Activated gamma-delta T cell treated with anti-CD3 and anti-CD28 coated beads, Interleukin-2, amount 50 U/mL, for 16 hours (primary cell): ENCODE measurements around the gene DIP2A.
"Not testable (repeated sequence)": the region's sequence is repeated elsewhere in the genome, so short reads cannot be mapped to it uniquely, and the experiment has no call there.

Experiments
- DNase-seq: peaks from one replicate; pipeline ENCODE4 v3.0.0-alpha.2; 2020; ENCODE audit warnings: low read depth

DIP2A gene

GRCh38 chr21:46557919-46558392 is 99.3 kb downstream of the DIP2A start:
- no peak for DNase-seq

- peak; percentile 58 for DNase-seq
Observed at GRCh38 chr21:46559291-46559983, 100.7 kb downstream of the DIP2A start.

- DNase-seq: no peak
Observed at GRCh38 chr21:46560568-46561444, 102.1 kb downstream of the DIP2A start.

GRCh38 chr21:46561445-46562090 is 102.9 kb downstream of the DIP2A start:
- DNase-seq: no peak

GRCh38 chr21:46562472-46562871 is 103.8 kb downstream of the DIP2A start:
- DNase-seq: no peak

- DNase-seq: no peak
Observed at GRCh38 chr21:46562964-46563607, 104.4 kb downstream of the DIP2A start.

GRCh38 chr21:46564391-46564790 is 105.7 kb downstream of the DIP2A start:
- DNase-seq: no peak

GRCh38 chr21:46567348-46567747 is 108.7 kb downstream of the DIP2A start:
- no peak for DNase-seq

GRCh38 chr21:46568562-46568961 is 109.9 kb downstream of the DIP2A start:
- no peak for DNase-seq

- no peak for DNase-seq
Observed at GRCh38 chr21:46569081-46569480, 110.4 kb downstream of the DIP2A start.

- DNase-seq: no peak
Observed at GRCh38 chr21:46570119-46570518, 111.4 kb downstream of the DIP2A start.

GRCh38 chr21:46570631-46571030 is 111.9 kb downstream of the DIP2A start:
- DNase-seq: no peak

GRCh38 chr21:46572850-46573249 is 114.2 kb downstream of the DIP2A start:
- no peak for DNase-seq

GRCh38 chr21:46577786-46578185 is 119.1 kb downstream of the DIP2A start:
- not testable (repeated sequence) for DNase-seq

GRCh38 chr21:46579394-46579793 is 120.7 kb downstream of the DIP2A start:
- DNase-seq: not testable (repeated sequence)

GRCh38 chr21:46581780-46582307 is 123.2 kb downstream of the DIP2A start:
- DNase-seq: no peak

GRCh38 chr21:46585191-46585953 is 126.7 kb downstream of the DIP2A start:
- DNase-seq: no peak

- no peak for DNase-seq
Observed at GRCh38 chr21:46594276-46594675, 135.6 kb downstream of the DIP2A start.

- no peak for DNase-seq
Observed at GRCh38 chr21:46596201-46596600, 137.5 kb downstream of the DIP2A start.

- DNase-seq: no peak
Observed at GRCh38 chr21:46597031-46597430, 138.3 kb downstream of the DIP2A start.

GRCh38 chr21:46597896-46598343 is 139.2 kb downstream of the DIP2A start:
- no peak for DNase-seq
